ENCODE data around the gene WWOX. TPM values are rescaled to one million over a fixed set of nuclear protein-coding genes. Genes with fewer than 3 reads are reported as not detected.

The WWOX gene
- polyA plus RNA-seq, 2 of the 4 experiments (the other 2 are of a cell fraction) = 16.0 to 17.2 TPM

DNA sequence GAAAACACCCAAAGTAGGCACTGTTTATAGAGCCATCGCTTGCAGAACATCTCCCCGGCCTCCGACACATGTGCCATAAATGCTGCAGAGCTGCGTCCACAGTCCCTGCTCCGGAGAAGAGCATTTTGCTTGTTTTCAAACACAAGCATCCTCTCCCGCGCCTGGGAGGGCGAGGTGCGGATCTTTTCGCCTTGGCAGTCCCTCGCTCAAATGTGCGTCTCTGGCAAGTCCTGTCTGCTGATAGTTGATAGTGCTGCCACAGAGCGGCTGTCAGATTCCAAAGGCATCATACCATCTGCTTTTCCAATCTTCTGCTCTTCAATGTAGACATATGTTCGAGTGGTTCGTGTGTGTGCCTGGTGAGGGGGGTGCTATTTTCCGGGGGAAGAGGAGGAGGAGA, 897.3 kb downstream of the WWOX start:
- ChIA-PET POLR2A (no interaction called here), CTCF (interaction anchor here (1.2 kb wide), 1 partner anchor 15 kb away, joined by 3 read pairs; no protein-coding TSS in a partner anchor)
- TF ChIP-seq EHF (CRISPR knock-in tag; IDR thresholded peaks at IDR 0.05) (no peak), CEBPB (IDR thresholded peaks at IDR 0.05) (no peak), EP300 (IDR thresholded peaks at IDR 0.05) (no peak), RFX5 (IDR thresholded peaks at IDR 0.05) (no peak), HOXB13 (CRISPR knock-in tag; IDR thresholded peaks at IDR 0.05; ENCODE audit: low read depth) (no peak), HOXB5 (CRISPR knock-in tag; IDR thresholded peaks at IDR 0.05) (no peak), SREBF2 (IDR thresholded peaks at IDR 0.05) (no peak), HDAC2 (IDR thresholded peaks at IDR 0.05) (no peak), POLR2A (IDR thresholded peaks at IDR 0.05; ENCODE audit: low read length) (no peak), FOXS1 (CRISPR knock-in tag; IDR thresholded peaks at IDR 0.05) (no peak), NFE2L2 (conservative IDR thresholded peaks at IDR 0.05; ENCODE audit: low read length) (no peak), TFCP2L1 (CRISPR knock-in tag; IDR thresholded peaks at IDR 0.05) (no peak), ZC3H11A (IDR thresholded peaks at IDR 0.05) (no peak), RARB (CRISPR knock-in tag; IDR thresholded peaks at IDR 0.05) (no peak), NR3C1 (IDR thresholded peaks at IDR 0.05) (no peak), ZFP36 (IDR thresholded peaks at IDR 0.05; ENCODE audit: borderline replicate concordance, partially characterized antibody) (no peak)
- TF ChIP-seq, protein P1, sequence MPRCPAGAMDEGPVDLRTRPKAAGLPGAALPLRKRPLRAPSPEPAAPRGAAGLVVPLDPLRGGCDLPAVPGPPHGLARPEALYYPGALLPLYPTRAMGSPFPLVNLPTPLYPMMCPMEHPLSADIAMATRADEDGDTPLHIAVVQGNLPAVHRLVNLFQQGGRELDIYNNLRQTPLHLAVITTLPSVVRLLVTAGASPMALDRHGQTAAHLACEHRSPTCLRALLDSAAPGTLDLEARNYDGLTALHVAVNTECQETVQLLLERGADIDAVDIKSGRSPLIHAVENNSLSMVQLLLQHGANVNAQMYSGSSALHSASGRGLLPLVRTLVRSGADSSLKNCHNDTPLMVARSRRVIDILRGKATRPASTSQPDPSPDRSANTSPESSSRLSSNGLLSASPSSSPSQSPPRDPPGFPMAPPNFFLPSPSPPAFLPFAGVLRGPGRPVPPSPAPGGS (IDR thresholded peaks at IDR 0.05) = no peak
- TF ChIP-seq, protein P2, sequence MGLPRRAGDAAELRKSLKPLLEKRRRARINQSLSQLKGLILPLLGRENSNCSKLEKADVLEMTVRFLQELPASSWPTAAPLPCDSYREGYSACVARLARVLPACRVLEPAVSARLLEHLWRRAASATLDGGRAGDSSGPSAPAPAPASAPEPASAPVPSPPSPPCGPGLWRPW (IDR thresholded peaks at IDR 0.05) = no peak
- TF ChIP-seq, protein P3, sequence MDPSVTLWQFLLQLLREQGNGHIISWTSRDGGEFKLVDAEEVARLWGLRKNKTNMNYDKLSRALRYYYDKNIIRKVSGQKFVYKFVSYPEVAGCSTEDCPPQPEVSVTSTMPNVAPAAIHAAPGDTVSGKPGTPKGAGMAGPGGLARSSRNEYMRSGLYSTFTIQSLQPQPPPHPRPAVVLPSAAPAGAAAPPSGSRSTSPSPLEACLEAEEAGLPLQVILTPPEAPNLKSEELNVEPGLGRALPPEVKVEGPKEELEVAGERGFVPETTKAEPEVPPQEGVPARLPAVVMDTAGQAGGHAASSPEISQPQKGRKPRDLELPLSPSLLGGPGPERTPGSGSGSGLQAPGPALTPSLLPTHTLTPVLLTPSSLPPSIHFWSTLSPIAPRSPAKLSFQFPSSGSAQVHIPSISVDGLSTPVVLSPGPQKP (IDR thresholded peaks at IDR 0.05; ENCODE audit: low read depth, low read length) = no peak
- TF ChIP-seq, protein P4, sequence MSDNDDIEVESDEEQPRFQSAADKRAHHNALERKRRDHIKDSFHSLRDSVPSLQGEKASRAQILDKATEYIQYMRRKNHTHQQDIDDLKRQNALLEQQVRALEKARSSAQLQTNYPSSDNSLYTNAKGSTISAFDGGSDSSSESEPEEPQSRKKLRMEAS (IDR thresholded peaks at IDR 0.05) = no peak
- Histone ChIP-seq H3K4me2 (no peak overlapping the region), H3K27ac (no peak overlapping the region), H3K4me3 (no peak overlapping the region), H3K4me1 (no peaks in the 10 kb centered on the region), H3K9me3 (no peaks in the 10 kb centered on the region; the same call in 2 of the 3 replicates)
- no peak for DNase-seq (ENCODE audit: low read depth in 1 of 2, low spot score in 1 of 2)
- WGBS (ENCODE audit: missing lambda C conversion rate) = 52% methylated on average over 16 of the region's 16 CpGs
- ATAC-seq = no peak
- FAIRE-seq = no peak

DNA sequence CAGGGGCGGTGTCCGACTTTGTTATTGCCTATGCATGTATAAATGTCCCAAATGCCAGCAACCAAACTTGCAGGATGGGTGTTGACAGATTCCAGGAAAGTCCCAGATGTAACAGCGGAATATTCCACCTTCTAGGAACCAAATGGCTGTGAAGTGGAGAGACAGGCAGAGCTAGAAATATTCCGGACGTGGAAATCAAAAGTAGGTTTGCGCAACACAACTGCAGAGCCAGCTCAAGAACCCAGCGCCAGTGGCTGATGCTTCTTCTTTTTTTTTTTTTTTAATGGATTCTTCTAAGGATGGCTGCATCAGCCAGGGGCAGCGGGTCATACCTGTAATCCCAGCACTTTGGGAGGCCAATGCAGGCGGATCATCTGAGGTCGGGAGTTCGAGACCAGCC, 899.4 kb downstream of the WWOX start:
- H3K4me2 ChIP-seq = no peak overlapping the region
- TF ChIP-seq HOXB5 (CRISPR knock-in tag; IDR thresholded peaks at IDR 0.05) (no peak), GATA3 (IDR thresholded peaks at IDR 0.05; ENCODE audit: borderline replicate concordance) (no peak), RNF2 (IDR thresholded peaks at IDR 0.05; ENCODE audit: borderline replicate concordance, low read depth) (no peak), POLR2A (IDR thresholded peaks at IDR 0.05; ENCODE audit: low read length) (no peak), HEYL (CRISPR knock-in tag; IDR thresholded peaks at IDR 0.05) (no peak), ZFP36 (IDR thresholded peaks at IDR 0.05; ENCODE audit: borderline replicate concordance, partially characterized antibody) (no peak)
- TF ChIP-seq, protein P5, sequence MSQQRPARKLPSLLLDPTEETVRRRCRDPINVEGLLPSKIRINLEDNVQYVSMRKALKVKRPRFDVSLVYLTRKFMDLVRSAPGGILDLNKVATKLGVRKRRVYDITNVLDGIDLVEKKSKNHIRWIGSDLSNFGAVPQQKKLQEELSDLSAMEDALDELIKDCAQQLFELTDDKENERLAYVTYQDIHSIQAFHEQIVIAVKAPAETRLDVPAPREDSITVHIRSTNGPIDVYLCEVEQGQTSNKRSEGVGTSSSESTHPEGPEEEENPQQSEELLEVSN (IDR thresholded peaks at IDR 0.05; ENCODE audit: borderline replicate concordance, low read depth) = no peak
- no peak overlapping the region for H3K27ac ChIP-seq
- no peaks in the 10 kb centered on the region; the same call in 2 of the 3 replicates for H3K9me3 ChIP-seq
- no peaks in the 10 kb centered on the region for H3K4me1 ChIP-seq
- ChIA-PET CTCF (no interaction called here), POLR2A (no interaction called here)
- FAIRE-seq (no peak), DNase-seq (ENCODE audit: low read depth in 1 of 2, low spot score in 1 of 2) (no peak), ATAC-seq (no peak)
- 60% methylated on average over 11 of the region's 11 CpGs for WGBS (ENCODE audit: missing lambda C conversion rate)
- H3K4me3 ChIP-seq = no peak overlapping the region
